GM12801 (cell line): ENCODE results near the gene PLCH1.

Experiments used
- CTCF ChIP-seq: IDR thresholded peaks from one replicate; pipeline ENCODE4 v1.5.1; 2011; ENCODE audit warnings: control low read depth; ENCODE audit not compliant: insufficient read length; ENCODE audit errors: extremely low read depth

Gene PLCH1

GRCh38 chr3:155407971-155408370 is 336.9 kb downstream of the PLCH1 start:
- TF ChIP-seq CTCF = no peak

GRCh38 chr3:155407331-155407730 is 337.5 kb downstream of the PLCH1 start:
- TF ChIP-seq CTCF = no peak

- no peak for TF ChIP-seq CTCF
Measured at GRCh38 chr3:155404486-155404885, 340.4 kb downstream of the PLCH1 start.

GRCh38 chr3:155402656-155403055 is 342.2 kb downstream of the PLCH1 start:
- TF ChIP-seq CTCF = no peak

GRCh38 chr3:155398046-155398445 is 346.8 kb downstream of the PLCH1 start:
- no peak for TF ChIP-seq CTCF

- TF ChIP-seq CTCF = no peak
Measured at GRCh38 chr3:155394240-155394639, 350.6 kb downstream of the PLCH1 start.

- TF ChIP-seq CTCF = no peak
Measured at GRCh38 chr3:155393316-155393715, 351.6 kb downstream of the PLCH1 start.

GRCh38 chr3:155392138-155392537 is 352.7 kb downstream of the PLCH1 start:
- no peak for TF ChIP-seq CTCF
